Muscle layer of colon (tissue), 2 donors: Measurements from ENCODE around the gene MRPL42.

Experiments used
- H3K27ac ChIP-seq: one replicate; pipeline ENCODE4 v1.7.0; 2013; ENCODE audit warnings: low read depth, mild to moderate bottlenecking, low read length, moderate library complexity
- H3K27me3 ChIP-seq, 2 donors: one replicate each; pipeline ENCODE4 v1.7.0; 2013; ENCODE audit warnings: low read length in 2 of 2, mild to moderate bottlenecking in 2 of 2; ENCODE audit not compliant: insufficient read depth in 2 of 2, control insufficient read depth in 1 of 2
- H3K36me3 ChIP-seq: one replicate; pipeline ENCODE4 v1.7.0; 2013; ENCODE audit warnings: mild to moderate bottlenecking, low read length; ENCODE audit not compliant: insufficient read depth
- H3K4me1 ChIP-seq: one replicate; pipeline ENCODE4 v1.7.0; 2013; ENCODE audit warnings: mild to moderate bottlenecking, low read length; ENCODE audit not compliant: insufficient read depth
- H3K4me3 ChIP-seq, 2 donors: one replicate each; pipeline ENCODE4 v1.7.0; 2013; ENCODE audit warnings: low read length in 2 of 2, low read depth in 1 of 2, mild to moderate bottlenecking in 1 of 2, moderate library complexity in 1 of 2
- H3K9ac ChIP-seq: one replicate; pipeline ENCODE4 v1.7.0; 2013; ENCODE audit warnings: low read length
- H3K9me3 ChIP-seq: one replicate; pipeline ENCODE4 v1.7.0; 2013; ENCODE audit warnings: mild to moderate bottlenecking, low read length
- donor health status: abdominal sarcoma.
- donor health status: Adenocarcinoma of cecum.

Gene MRPL42

GRCh38 chr12:93507165-93507564 is 39.9 kb downstream of the MRPL42 start:
- H3K27me3 ChIP-seq, result no peaks in the 10 kb centered on the region
- H3K9ac ChIP-seq, result no peak overlapping the region
- no peaks in the 10 kb centered on the region for H3K36me3 ChIP-seq
- H3K4me3 ChIP-seq, result no peak overlapping the region
- no peak overlapping the region for H3K27ac ChIP-seq
- no peaks in the 10 kb centered on the region for H3K9me3 ChIP-seq
- no peaks in the 10 kb centered on the region for H3K4me1 ChIP-seq

GRCh38 chr12:93509506-93509905 is 42.2 kb downstream of the MRPL42 start:
- H3K4me3 ChIP-seq, result no peak overlapping the region
- H3K9ac ChIP-seq, result no peak overlapping the region
- H3K36me3 ChIP-seq, result no peaks in the 10 kb centered on the region
- H3K27me3 ChIP-seq, result no peaks in the 10 kb centered on the region
- H3K27ac ChIP-seq, result no peak overlapping the region
- no peaks in the 10 kb centered on the region for H3K4me1 ChIP-seq
- H3K9me3 ChIP-seq, result no peaks in the 10 kb centered on the region

- H3K27ac ChIP-seq, result no peak overlapping the region
- H3K4me3 ChIP-seq, result no peak overlapping the region
- H3K27me3 ChIP-seq, result no peaks in the 10 kb centered on the region
- H3K36me3 ChIP-seq, result no peaks in the 10 kb centered on the region
- no peaks in the 10 kb centered on the region for H3K4me1 ChIP-seq
- H3K9me3 ChIP-seq, result no peaks in the 10 kb centered on the region
- H3K9ac ChIP-seq, result no peak overlapping the region
These were observed 47.5 kb downstream of the MRPL42 start for GRCh38 chr12:93514853-93515252.

- Histone ChIP-seq H3K4me3 (no peak overlapping the region), H3K4me1 (no peaks in the 10 kb centered on the region), H3K27ac (no peak overlapping the region), H3K36me3 (no peaks in the 10 kb centered on the region), H3K9ac (no peak overlapping the region), H3K27me3 (no peaks in the 10 kb centered on the region), H3K9me3 (no peaks in the 10 kb centered on the region)
These were observed 51.4 kb downstream of the MRPL42 start for GRCh38 chr12:93518725-93519124.

GRCh38 chr12:93519859-93520258 is 52.5 kb downstream of the MRPL42 start:
- no peaks in the 10 kb centered on the region for H3K36me3 ChIP-seq
- no peak overlapping the region for H3K4me3 ChIP-seq
- H3K4me1 ChIP-seq, result no peaks in the 10 kb centered on the region
- no peak overlapping the region for H3K9ac ChIP-seq
- H3K27me3 ChIP-seq, result no peaks in the 10 kb centered on the region
- no peak overlapping the region for H3K27ac ChIP-seq
- H3K9me3 ChIP-seq, result no peaks in the 10 kb centered on the region

- no peak overlapping the region for H3K4me3 ChIP-seq
- no peak overlapping the region for H3K27ac ChIP-seq
- H3K4me1 ChIP-seq, result no peaks in the 10 kb centered on the region
- H3K36me3 ChIP-seq, result no peaks in the 10 kb centered on the region
- no peaks in the 10 kb centered on the region for H3K9me3 ChIP-seq
- H3K27me3 ChIP-seq, result no peaks in the 10 kb centered on the region
- no peak overlapping the region for H3K9ac ChIP-seq
These were observed 53.1 kb downstream of the MRPL42 start for GRCh38 chr12:93520454-93520853.

- no peak overlapping the region for H3K4me3 ChIP-seq
These were observed 54.1 kb downstream of the MRPL42 start for GRCh38 chr12:93521225-93522080.

GRCh38 chr12:93524386-93525133 is 57.2 kb downstream of the MRPL42 start:
- no peak overlapping the region for H3K9ac ChIP-seq
- no peaks in the 10 kb centered on the region for H3K36me3 ChIP-seq
- no peak overlapping the region for H3K27ac ChIP-seq
- H3K4me3 ChIP-seq, result no peak overlapping the region
- no peaks in the 10 kb centered on the region for H3K27me3 ChIP-seq
- H3K9me3 ChIP-seq, result no peaks in the 10 kb centered on the region
- H3K4me1 ChIP-seq, result no peaks in the 10 kb centered on the region

More at GRCh38 chr12:93521225-93522080, 54.1 kb downstream of the MRPL42 start:
- no peak overlapping the region for H3K27ac ChIP-seq
- H3K27me3 ChIP-seq, result no peaks in the 10 kb centered on the region
- H3K9ac ChIP-seq, result no peak overlapping the region
- no peaks in the 10 kb centered on the region for H3K4me1 ChIP-seq
- H3K36me3 ChIP-seq, result no peaks in the 10 kb centered on the region
- H3K9me3 ChIP-seq, result no peaks in the 10 kb centered on the region

GRCh38 chr12:93526786-93527428 is 59.6 kb downstream of the MRPL42 start:
- Histone ChIP-seq H3K36me3 (no peaks in the 10 kb centered on the region), H3K4me3 (no peak overlapping the region), H3K4me1 (no peaks in the 10 kb centered on the region), H3K27ac (no peak overlapping the region), H3K27me3 (no peaks in the 10 kb centered on the region), H3K9me3 (no peaks in the 10 kb centered on the region), H3K9ac (no peak overlapping the region)

- Histone ChIP-seq H3K9ac (no peak overlapping the region), H3K4me3 (no peak overlapping the region), H3K4me1 (no peaks in the 10 kb centered on the region), H3K27me3 (no peaks in the 10 kb centered on the region), H3K9me3 (no peaks in the 10 kb centered on the region), H3K36me3 (no peaks in the 10 kb centered on the region), H3K27ac (no peak overlapping the region)
These were observed 63.0 kb downstream of the MRPL42 start for GRCh38 chr12:93530358-93530757.

- H3K4me3 ChIP-seq, result no peak overlapping the region
- H3K36me3 ChIP-seq, result no peaks in the 10 kb centered on the region
- H3K9me3 ChIP-seq, result no peaks in the 10 kb centered on the region
These were observed 66.0 kb downstream of the MRPL42 start for GRCh38 chr12:93533310-93533709.

More at GRCh38 chr12:93533310-93533709, 66.0 kb downstream of the MRPL42 start:
- Histone ChIP-seq H3K9ac (no peak overlapping the region), H3K27ac (no peak overlapping the region), H3K4me1 (no peaks in the 10 kb centered on the region), H3K27me3 (no peaks in the 10 kb centered on the region)
